GM18499 (cell line): ENCODE measurements around the gene KLHL14.
"Not testable (repeated sequence)": the region's sequence is repeated elsewhere in the genome, so short reads cannot be mapped to it uniquely, and the experiment has no call there.

ENCODE experiments used
- ATAC-seq: cut with Tn5 transposase; IDR thresholded peaks from one replicate; pipeline ENCODE4 v1.9.1; 2021; ENCODE audit warnings: moderate number of reproducible peaks; ENCODE audit not compliant: insufficient read depth, unreplicated experiment

KLHL14 gene, protein sequence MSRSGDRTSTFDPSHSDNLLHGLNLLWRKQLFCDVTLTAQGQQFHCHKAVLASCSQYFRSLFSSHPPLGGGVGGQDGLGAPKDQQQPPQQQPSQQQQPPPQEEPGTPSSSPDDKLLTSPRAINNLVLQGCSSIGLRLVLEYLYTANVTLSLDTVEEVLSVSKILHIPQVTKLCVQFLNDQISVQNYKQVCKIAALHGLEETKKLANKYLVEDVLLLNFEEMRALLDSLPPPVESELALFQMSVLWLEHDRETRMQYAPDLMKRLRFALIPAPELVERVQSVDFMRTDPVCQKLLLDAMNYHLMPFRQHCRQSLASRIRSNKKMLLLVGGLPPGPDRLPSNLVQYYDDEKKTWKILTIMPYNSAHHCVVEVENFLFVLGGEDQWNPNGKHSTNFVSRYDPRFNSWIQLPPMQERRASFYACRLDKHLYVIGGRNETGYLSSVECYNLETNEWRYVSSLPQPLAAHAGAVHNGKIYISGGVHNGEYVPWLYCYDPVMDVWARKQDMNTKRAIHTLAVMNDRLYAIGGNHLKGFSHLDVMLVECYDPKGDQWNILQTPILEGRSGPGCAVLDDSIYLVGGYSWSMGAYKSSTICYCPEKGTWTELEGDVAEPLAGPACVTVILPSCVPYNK

DNA sequence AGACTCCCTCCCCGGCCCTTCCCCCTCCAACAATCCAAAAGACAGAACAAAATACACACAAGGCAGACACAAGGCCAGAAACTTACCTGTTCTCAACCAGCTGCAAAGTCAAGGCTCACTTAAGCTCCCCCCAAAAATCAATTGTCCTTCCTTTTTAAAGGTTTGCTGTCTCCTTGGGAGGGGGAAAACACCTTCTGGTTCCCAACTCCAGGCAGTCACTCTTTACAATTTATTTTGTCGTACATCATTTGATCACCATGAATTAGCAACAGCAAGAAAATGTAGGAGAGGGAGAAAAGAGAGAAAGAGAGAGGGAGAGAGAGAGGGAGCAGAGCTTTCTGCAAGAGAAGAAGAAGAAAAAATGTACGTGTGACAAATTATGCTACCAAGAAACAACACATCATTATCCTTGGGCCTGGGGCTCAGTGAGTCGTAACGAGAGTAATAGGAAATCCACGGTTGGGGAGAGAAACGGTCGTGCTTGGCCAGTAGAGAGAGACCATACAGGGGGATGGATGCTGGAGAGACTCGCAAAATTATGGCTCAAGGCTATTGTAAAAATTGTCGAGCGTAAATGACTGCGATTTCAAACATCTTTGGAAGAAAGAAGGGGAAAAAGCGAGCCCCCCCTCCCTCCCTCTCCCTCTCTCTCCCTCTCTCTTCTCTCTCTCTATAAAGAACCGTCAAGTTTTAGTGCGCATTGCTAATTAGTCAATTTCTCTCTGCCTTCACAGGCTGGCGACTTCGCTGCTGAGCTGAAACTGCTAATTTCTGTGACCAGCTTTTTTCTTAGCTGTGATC lies at the start of gene KLHL14:
TSS of gene KLHL14 (minus strand) at position 443 of the 801 bp plus-strand sequence. CDS start 2,432 bp downstream, outside the sequence.
- ATAC-seq, result no peak

DNA sequence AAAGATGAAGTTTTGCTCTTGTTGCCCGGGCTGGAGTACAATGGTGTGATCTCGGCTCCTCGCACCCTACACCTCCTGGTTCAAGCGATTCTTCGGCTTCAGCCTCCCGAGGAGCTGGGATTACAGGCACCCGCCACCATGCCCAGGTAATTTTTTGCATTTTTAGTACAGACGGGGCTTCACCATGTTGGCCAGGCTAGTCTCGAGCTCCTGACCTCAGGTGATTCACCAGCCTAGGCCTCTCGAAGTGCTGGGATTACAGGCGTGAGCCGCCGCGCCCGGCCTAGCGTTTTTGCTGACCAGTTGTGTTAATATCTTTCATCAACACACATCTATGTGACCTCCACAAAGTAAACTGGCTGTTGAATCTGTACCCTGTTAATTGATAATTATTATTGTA lies 49.4 kb upstream of the KLHL14 start:
- ATAC-seq, result no peak

DNA sequence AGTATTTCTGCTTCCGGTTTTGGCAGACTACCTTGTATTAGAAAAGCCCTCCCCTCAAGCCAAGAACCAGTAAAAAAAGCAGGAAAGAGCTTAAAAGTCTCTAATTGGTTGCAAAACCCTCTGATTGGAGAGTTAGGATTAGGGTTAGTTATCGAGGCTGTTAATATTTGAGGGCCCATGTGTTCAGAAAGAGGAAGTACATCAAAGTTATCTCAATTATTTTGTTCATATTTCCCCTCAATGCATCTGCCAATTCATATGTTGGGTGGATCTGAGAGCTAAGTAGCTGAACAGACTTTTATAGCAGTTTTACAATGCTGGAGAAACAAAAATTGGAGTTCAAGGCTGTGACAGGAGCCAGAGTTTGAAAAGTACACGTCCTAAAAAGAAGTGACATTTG lies 43.1 kb upstream of the KLHL14 start:
- ATAC-seq, result no peak

DNA sequence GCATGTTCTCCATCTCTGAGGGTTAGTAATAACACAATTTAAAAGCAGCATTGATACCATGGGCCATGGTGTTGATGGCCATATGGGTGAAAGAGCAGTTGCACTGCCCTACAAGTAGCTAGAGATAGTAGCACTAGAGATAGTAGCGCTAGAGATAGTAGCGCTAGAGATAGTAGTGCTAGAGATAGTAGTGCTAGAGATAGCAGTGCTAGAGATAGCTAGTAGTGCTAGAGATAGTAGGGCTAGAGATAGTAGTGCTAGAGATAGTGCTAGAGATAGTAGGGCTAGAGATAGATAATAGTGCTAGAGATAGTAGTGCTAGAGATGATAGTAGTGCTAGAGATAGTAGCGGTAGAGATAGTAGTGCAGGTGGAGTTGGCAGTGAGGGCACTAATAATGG lies 39.5 kb upstream of the KLHL14 start:
- ATAC-seq, result no peak

DNA sequence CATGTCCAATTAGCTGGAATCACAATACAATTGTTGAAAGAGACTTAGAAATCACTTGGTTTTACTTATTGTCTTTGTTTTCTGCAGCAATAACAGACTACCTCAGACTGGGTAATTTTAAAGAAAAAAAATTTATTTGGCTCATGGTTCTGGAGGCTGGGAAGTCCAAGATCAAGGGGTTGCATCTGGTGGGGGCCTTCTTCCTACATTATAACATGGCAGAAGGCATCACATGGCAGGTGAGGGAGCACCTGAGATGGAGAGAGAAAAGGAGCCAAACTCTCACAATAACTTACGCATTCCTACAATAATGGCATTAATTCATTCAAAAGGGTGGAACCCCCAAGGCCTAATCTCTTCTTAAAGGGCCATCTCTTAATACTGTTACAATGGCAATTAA lies 37.5 kb upstream of the KLHL14 start:
- no peak for ATAC-seq

DNA sequence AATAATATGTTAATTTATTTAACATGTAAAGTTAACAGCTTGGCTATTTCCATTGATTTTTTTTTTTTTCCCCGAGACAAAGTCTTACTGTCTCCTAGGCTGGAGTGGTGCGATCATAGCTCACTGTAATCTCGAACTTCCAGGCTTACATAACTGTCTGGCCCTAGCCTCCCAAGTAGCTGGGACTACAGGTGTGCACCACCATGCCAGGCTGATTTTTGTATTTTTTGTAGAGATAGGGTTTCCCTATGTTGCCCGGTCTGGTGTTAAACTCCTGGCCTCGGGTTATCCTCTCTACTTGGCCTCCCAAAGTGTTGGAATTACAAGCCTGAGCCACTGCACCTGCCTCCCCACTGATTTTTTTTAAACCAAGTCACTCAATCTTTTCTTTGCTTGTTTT lies 32.5 kb upstream of the KLHL14 start:
- no peak for ATAC-seq

DNA sequence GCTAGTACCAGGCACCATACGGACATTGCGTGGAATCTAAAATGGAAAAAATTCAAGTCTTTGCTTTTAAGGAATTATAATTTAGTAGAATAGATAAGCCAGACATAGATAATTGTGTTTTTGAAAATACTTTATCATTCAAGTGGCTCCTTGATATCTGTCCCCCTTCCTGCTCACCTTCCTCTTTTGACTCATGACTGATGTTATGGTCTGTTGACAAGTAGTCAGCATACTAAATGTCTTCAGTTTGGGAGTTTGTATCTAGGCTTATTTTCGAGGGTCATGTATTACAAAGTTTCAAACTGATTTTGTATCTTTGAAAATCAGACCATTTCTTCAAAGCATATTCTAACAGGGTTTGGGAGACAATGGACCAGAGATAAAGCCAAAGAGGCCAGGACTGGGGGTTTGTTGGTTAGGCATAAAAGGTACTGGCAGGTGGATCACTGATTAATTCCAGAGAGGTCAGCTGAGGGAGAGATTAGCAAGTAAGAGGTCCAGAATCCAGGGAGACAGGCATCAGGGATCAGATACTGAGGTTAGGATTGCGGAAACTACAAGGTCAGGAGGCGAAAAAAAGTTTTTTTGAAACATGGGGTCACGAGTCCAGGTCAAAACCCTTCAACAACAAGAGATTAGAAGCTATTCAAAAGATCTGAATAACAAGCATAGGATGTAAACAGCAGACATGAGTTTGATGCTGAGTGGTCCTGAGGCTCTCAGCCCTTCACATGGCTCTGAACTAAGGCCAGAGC lies 31.5 kb upstream of the KLHL14 start:
- ATAC-seq, result no peak

DNA sequence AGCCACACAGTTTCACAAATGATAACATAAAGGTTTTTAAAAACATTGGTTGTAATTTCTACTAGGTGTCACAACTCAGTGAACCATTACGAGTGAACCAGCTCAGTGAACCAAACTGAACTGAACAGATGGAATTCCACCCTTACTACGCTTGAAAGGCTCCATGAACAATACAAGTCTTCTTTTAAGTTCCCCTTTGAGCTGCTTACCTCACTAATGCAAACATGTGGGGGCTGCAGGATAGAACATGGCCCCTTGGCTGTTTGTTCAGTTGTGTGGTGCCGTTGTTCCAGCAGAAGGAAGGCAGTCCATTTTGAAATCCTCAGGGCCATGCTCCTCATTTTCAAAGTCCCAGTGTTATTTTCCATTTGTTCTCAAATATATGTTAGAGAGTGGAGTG lies 30.7 kb upstream of the KLHL14 start:
- ATAC-seq, result peak; percentile 97

DNA sequence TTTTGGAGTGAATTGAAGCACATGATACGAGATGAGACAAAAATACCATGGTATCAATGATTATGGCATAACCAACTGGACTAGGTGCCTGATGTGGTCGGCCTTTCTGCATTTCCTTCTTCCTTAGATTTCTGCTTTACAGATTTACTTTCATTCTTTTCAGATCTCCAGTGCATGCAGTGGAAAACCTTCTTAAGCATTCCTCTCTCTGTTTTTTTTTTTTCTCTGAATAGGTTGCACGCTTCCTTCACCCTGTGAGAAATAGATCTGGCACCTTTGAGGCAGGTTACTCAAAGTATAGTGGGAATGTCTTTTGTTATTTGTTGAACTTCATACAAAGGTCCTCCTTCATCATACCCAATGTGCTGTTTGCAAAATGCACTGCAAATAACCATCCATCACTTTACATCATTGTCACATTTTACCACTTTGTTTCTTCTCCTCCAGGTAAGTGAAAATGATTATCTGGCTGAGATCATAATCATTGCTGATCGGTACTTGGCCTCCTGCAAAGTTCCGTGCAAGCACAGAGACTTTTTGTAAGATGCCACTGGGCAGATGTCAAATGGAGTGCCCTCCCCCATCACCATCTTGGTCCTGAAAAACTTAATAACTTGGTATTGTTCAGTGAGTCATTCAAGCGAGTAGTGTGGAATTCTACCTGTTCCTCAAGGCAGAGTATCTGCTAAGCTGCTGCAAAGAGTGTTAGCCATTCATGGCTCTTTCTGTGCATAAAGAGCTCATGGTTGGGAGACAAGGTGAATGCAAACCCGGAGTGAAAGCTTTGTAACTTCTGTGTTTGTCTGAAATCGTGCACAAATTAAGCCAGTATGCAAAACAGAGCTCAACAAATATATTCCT lies 30.0 kb upstream of the KLHL14 start:
- peak; percentile 32 for ATAC-seq

DNA sequence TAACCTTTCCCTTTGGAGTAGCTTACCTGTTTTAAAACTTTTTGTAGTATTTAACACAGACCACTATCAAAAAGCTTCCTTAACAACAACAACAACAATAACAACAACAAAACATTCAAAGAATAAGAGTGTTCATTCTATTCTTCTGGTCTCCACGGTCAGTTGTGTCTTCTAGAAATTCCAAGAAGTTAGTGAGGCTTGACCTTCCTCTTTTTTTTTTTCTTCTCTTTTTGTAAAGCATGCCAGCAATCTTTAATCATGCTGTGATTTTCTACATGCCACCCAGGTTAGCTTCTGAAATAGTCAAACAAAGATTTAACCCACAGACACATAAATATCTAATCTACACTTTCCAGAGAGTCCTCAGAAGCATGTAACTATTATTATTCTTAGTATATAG lies 28.4 kb upstream of the KLHL14 start:
- no peak for ATAC-seq

DNA sequence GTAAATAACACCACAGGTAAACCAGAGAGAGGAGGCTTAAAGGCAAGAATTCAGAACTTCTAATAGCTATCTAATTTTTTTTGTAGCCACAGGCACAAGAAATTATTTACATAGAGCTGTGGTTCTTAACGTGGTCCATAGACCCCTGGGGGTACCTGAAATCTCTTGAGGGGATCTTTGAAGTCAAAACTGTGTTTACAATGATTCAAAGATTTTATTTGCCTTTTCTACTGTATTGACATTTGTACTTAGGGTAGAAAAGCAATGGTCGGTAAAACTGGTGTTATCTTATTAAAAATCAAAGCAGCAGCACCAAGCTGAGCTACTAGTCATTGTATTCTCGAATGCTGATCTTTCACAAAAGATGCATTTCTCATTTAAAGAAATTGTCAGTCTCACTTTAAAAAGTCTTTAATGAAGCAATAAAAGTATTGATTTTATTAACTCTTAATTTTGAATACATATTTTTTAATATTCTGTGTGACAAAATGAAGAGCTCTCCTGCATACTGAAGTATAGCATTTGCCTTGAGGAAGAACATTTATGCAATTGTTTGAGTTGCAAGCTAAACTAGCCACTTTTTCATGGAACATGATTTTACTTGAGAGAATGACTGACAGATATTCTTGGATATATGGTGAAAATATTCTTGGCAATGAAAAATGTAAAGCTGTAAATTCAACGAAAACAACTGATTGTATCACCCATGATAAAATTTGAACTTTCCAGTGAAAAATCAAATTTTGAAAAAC lies 25.6 kb upstream of the KLHL14 start:
- ATAC-seq, result no peak

DNA sequence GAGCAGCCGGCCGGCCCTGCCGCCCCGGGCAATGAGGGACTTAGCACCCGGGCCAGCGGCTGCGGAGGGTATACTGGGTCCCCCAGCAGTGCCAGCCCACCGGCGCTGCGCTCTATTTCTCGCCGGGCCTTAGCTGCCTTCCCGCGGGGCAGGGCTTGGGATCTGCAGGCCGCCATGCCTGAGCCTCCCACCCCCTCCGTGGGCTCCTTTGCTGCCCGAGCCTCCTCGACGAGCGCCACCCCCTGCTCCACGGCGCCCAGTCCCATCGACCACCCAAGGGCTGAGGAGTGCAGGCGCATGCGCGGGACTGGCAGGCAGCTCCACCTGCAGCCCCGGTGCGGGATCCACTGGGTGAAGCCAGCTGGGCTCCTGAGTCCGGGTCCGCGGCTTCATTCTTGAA lies 21.8 kb upstream of the KLHL14 start:
- not testable (repeated sequence) for ATAC-seq

DNA sequence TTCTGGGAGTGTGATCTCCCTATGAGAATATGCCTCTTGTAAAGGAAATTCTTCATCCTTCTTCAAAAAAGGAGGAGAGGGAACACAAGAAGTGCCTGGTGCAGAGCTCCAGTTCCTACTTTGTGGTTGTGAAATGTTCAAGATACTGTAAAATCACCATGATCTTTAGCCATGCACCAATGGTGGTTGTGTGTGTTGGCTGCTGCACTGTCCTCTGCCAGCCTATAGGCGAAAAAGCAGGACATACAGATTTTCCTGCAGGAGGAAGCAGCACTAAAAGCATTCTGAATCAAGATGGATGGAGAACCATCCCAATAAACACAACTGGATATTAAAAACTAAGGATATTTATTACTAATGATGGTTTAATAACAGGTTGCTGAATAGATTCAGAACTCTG lies 6.2 kb upstream of the KLHL14 start:
- ATAC-seq, result no peak

DNA sequence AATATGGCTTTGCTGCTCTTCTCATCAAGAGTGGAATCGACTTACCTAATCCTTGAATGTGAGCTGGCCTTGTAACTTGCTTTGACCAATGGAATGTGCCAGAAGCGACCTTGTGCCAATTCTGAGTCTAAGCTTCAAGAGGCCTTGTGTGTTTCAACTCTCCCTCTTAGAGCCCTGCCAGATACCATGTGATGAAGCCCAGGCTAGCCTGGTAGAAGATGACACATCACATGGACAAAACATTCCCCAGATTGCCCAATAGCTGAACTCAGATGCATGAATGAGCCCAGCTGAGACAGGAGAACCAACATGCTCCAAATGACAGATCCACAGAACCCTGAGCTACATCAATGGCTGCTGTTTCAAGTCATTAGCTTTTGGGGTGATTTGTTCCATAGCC lies 4.2 kb upstream of the KLHL14 start:
- ATAC-seq, result no peak

DNA sequence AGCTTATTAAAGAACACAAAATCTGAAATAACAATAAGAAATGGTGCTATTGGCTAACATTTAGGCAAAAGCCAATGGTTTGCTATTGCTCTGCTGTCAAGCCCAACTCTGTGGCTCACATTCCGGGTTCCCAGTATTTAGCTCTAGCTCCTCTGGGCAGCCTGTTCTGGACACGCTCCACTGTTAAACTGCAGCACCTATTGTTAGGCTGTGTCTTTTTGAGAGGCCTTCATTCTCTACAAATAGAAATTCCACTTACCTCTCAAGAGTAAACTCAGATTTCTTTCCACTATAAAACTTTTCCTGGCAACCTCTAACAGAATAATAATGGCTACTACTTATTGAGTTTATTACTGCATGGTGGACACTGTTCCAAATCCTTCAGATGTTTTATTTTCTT lies 3.7 kb upstream of the KLHL14 start:
- no peak for ATAC-seq

DNA sequence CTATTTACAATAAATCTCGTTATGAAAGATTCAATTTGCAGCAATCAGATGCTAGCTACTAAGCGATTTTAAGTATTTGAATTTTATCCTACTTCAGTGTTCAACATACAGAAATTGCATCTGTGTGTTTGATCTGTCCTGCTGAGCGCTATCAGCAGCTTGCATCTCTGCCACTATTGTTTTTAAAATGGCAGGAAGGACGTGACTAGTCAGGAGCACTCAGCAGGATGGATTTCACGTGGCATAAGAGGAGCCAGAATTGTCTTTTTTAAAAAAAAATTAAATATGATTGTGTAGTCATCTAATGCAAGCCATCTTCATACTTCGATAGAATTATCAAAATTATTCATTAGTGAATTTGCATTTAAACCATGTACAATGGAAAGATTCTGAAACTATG lies 2.8 kb upstream of the KLHL14 start:
- ATAC-seq, result no peak

DNA sequence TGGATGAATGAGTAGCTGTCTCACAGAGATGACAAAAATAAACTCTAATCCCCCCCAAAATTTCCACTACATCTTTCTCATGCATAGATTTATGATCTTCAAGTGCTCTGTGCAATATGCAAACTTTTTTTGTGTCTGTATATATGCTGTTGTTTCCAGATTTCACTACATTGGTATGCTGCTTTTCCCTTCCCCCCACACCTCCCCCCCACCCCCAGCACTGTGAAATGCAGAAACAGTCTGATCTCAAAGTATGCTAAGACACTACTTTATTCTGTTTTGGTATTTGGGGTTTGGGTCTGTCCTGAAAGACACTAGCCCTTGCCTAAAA lies 524 bp upstream of the KLHL14 start:
- ATAC-seq, result no peak

DNA sequence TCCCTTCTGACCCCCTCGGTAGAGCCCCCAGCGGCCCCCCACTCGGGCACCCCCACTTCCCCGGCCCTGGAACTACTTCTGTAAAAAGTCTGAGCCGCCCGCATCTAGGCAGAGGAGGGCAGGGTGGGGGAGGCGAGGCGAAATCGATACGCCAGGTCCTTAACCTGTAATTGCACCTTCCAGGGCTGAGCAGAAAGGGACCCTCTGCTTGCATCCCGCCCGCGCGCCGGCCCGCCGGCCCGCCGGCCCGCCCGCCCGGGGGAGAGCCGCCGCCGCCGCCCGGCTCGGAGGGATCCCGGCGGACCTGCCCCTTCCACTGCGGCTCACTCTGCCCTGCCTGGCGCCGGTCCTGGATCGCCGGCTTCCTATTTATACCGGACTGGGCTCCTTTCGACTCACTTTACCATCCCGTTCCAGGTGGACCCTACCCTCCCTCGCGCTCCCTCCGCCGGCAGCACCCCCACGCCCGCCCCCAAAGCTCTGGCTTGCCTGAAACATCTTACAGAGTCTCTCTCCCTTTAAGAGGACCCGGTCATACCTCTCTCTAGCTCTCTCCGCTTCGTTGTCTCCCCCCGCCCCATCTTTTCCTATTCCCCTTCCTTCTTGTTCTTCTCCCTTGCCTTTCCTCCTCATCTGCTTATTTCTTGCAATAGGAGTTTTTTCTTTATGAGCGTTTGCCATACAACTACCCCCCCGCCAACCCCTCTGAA lies 797 bp downstream of the KLHL14 start:
- ATAC-seq, result no peak
